GM12878 (cell line): ENCODE data around the gene ZNF507. TPM values are rescaled to one million over a fixed set of nuclear protein-coding genes. Genes with fewer than 3 reads are reported as not detected.
A peak's percentile ranks its signal among the peaks of the same experiment; 100 is the strongest.

ENCODE experiments used
- CHD2 ChIP-seq: IDR thresholded peaks from 2 replicates; pipeline ENCODE4 v1.6.1; 2011; ENCODE audit warnings: low read depth, low read length, improper control_type of control experiment, borderline replicate concordance
- MEF2A ChIP-seq: IDR thresholded peaks from 2 replicates; pipeline ENCODE4 v1.6.1; 2011; ENCODE audit warnings: low read depth, mild to moderate bottlenecking, low read length, moderate library complexity; ENCODE audit not compliant: insufficient read depth
- MEF2B ChIP-seq: fragments of 450-650 bp; IDR thresholded peaks from 2 replicates; pipeline ENCODE4 v1.6.1; 2018; ENCODE audit warnings: mild to moderate bottlenecking, moderate library complexity; ENCODE audit not compliant: partially characterized antibody, poor library complexity, severe bottlenecking
- NFXL1 ChIP-seq: fragments of 450-650 bp; IDR thresholded peaks from 2 replicates; pipeline ENCODE4 v1.6.1; 2017; ENCODE audit warnings: antibody characterized with exemption, mild to moderate bottlenecking, borderline replicate concordance
- PAX8 ChIP-seq: fragments of 450-650 bp; IDR thresholded peaks from 2 replicates; pipeline ENCODE4 v1.6.1; 2017; ENCODE audit warnings: mild to moderate bottlenecking, moderate library complexity
- RAD51 ChIP-seq: fragments of 450-650 bp; IDR thresholded peaks from 2 replicates; pipeline ENCODE4 v1.6.1; 2016; ENCODE audit warnings: moderate library complexity, mild to moderate bottlenecking, inconsistent platforms
- SIX5 ChIP-seq: IDR thresholded peaks from 2 replicates; pipeline ENCODE4 v1.6.1; 2011; ENCODE audit warnings: mild to moderate bottlenecking, low read depth, low read length, moderate library complexity; ENCODE audit not compliant: severe bottlenecking
- SPI1 ChIP-seq: IDR thresholded peaks from 2 replicates; pipeline ENCODE4 v1.6.1; 2011; ENCODE audit warnings: low read depth, mild to moderate bottlenecking, low read length, moderate library complexity, borderline replicate concordance; ENCODE audit not compliant: insufficient read depth
- STAT1 ChIP-seq: fragments of 450-650 bp; conservative IDR thresholded peaks from 2 replicates; pipeline ENCODE4 v1.6.1; 2014; ENCODE audit warnings: antibody characterized with exemption, mild to moderate bottlenecking
- TAF1 ChIP-seq: IDR thresholded peaks from 2 replicates; pipeline ENCODE4 v1.6.1; 2011; ENCODE audit warnings: mild to moderate bottlenecking, low read depth, low read length, borderline replicate concordance
- YY1 ChIP-seq: IDR thresholded peaks from 2 replicates; pipeline ENCODE4 v1.6.1; 2011; ENCODE audit warnings: low read depth, mild to moderate bottlenecking, low read length
- ZBED1 ChIP-seq: IDR thresholded peaks from 2 replicates; pipeline ENCODE4 v1.6.1; 2016; ENCODE audit warnings: borderline replicate concordance
- ZNF622 ChIP-seq: fragments of 450-650 bp; IDR thresholded peaks from 2 replicates; pipeline ENCODE4 v1.6.1; 2017; ENCODE audit warnings: mild to moderate bottlenecking, inconsistent platforms
- polyA plus RNA-seq, 11 experiments: library from polyadenylated mRNA; depleted of rRNA in 4 of 11; unstranded in 6 of 11; stranded (reverse) in 5 of 11; fragments of >200 nt; fragmentation: Nextera tagmentation in 4 of 11; fragmentation: Illumina TruSeq in 1 of 11; extraction: Ambion mirVana in 4 of 11; extraction: Trizol in 1 of 11; gene quantifications; 1 replicate in 1 of 11; 2 replicates in 10 of 11; pipeline versions ENCODE4 v1.2.1 to v1.2.3, GENCODE V29; 2011 to 2016; ENCODE audit warnings: inconsistent platforms in 2 of 11, missing spikeins in 2 of 11, low read depth in 1 of 11
- total RNA-seq, 4 experiments: library from RNA; depleted of rRNA in 3 of 4; stranded (reverse); fragments of >200 nt in 3 of 4; fragmentation: Illumina TruSeq in 1 of 4; extraction: Trizol in 1 of 4; gene quantifications; 2 replicates each; pipeline versions ENCODE4 v1.2.1 to v1.2.3, GENCODE V29; 2013 to 2021
- TF ChIP-seq, protein P1 (sequence below): IDR thresholded peaks from 2 replicates; pipeline ENCODE4 v1.6.1; 2011; ENCODE audit warnings: low read depth, mild to moderate bottlenecking, low read length, moderate library complexity, borderline replicate concordance; ENCODE audit errors: extremely low read depth
- TF ChIP-seq, protein P2 (sequence below), 3 experiments: IDR thresholded peaks in 2 of 3; conservative IDR thresholded peaks in 1 of 3; 2 replicates each; pipeline ENCODE4 v1.5.1; 2011; ENCODE audit warnings: low read depth in 3 of 3, low read length in 3 of 3, mild to moderate bottlenecking in 3 of 3, control low read depth in 2 of 3, moderate library complexity in 2 of 3, inconsistent platforms in 1 of 3, mixed read lengths in 1 of 3; ENCODE audit not compliant: control insufficient read depth in 2 of 3, insufficient read depth in 1 of 3; ENCODE audit errors: extremely low read depth in 1 of 3
- TF ChIP-seq, protein P3 (sequence below): fragments of 150-350 bp; IDR thresholded peaks from 2 replicates; pipeline ENCODE4 v1.6.1; 2016; ENCODE audit warnings: low read depth, low read length
- TF ChIP-seq, protein P4 (sequence below): fragments of 450-650 bp; IDR thresholded peaks from 2 replicates; pipeline ENCODE4 v1.6.1; 2018; ENCODE audit warnings: borderline replicate concordance, mild to moderate bottlenecking; ENCODE audit not compliant: partially characterized antibody
- TF ChIP-seq, protein P5 (sequence below): fragments of 450-650 bp; IDR thresholded peaks from 2 replicates; pipeline ENCODE4 v1.6.1; 2017; ENCODE audit warnings: low read depth, mild to moderate bottlenecking, moderate library complexity

ZNF507 gene
- total and polyA plus RNA-seq, 10 of the 15 experiments (the other 5 are each of a cell fraction or from before 2014, with no cell fraction given), result 2.3 to 18.4 (median 10.1) TPM

DNA sequence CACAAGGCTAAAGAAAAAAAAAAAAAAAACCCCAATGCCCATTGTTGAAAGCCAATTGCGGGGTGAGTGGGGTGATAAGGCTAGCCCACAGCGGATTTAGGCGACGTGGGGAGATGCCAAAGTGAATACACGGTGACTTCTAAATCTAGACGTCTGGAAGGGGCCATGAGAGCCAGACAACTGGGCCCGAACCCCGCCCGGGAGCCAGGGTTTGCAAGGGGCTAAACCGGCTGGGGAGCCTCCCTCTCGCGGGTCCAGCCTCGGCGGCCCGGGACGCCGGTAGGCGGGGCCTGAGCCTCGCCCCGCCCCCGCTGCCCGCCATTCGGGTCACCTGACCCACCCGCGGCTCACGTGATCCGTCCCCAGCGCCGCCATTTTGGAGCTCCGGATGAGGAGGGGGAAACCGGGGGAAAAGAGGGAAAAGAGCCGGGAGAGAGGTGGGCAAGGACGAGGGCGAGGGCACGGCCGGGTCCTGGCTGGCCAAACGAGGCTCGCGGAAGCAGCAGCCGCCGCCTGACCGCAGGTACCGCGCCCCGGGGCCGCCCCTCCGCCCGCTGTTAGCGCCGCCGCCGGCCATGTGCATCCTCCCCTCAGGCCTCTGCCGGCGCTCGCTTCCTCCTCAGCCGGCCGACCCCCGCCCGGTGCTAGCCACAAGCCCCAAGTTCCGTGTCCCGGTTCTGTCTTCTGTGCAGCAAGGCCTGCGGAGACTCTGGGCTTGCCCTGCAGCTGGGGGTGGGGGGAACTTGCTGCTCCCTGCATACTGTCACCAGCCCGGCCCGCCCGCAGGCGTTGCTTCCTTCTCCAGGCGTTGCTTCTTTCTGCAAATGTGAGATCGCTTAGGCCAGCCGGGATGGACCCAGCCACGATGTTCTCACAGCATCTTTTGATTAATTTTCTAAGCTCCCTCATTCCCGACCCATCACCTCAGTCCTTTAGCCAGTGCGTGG is at the start of gene ZNF507 (continued):
- TF ChIP-seq CHD2, result no peak
- peak; percentile 65; the same call in 1 of the 2 replicates for TF ChIP-seq TAF1
- TF ChIP-seq SIX5, result no peak
- TF ChIP-seq, protein P1, sequence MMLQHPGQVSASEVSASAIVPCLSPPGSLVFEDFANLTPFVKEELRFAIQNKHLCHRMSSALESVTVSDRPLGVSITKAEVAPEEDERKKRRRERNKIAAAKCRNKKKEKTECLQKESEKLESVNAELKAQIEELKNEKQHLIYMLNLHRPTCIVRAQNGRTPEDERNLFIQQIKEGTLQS, result peak; percentile 96
- TF ChIP-seq, protein P2, sequence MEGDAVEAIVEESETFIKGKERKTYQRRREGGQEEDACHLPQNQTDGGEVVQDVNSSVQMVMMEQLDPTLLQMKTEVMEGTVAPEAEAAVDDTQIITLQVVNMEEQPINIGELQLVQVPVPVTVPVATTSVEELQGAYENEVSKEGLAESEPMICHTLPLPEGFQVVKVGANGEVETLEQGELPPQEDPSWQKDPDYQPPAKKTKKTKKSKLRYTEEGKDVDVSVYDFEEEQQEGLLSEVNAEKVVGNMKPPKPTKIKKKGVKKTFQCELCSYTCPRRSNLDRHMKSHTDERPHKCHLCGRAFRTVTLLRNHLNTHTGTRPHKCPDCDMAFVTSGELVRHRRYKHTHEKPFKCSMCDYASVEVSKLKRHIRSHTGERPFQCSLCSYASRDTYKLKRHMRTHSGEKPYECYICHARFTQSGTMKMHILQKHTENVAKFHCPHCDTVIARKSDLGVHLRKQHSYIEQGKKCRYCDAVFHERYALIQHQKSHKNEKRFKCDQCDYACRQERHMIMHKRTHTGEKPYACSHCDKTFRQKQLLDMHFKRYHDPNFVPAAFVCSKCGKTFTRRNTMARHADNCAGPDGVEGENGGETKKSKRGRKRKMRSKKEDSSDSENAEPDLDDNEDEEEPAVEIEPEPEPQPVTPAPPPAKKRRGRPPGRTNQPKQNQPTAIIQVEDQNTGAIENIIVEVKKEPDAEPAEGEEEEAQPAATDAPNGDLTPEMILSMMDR (IDR thresholded peaks at IDR 0.05 in 2 of 3, conservative IDR thresholded peaks at IDR 0.05 in 1 of 3; ENCODE audit: control insufficient read depth in 2 of 3, extremely low read depth in 1 of 3, insufficient read depth in 1 of 3, low read depth in 3 of 3, low read length in 3 of 3), result 0 out of 6 replicates have a peak, but pooled peaks of 1 of the 3 experiments have one; percentile 6
- TF ChIP-seq RAD51, result peak; percentile 99
- TF ChIP-seq ZBED1, result no peak
- peak; percentile 97 for TF ChIP-seq YY1
- TF ChIP-seq ZNF622, result no peak
- 0 out of 2 replicates have a peak, but pooled peaks have one; percentile 15 for TF ChIP-seq SPI1
- TF ChIP-seq STAT1, result 0 out of 2 replicates have a peak, but pooled peaks have one; percentile 19
- no peak for TF ChIP-seq MEF2A
- no peak for TF ChIP-seq NFXL1
- TF ChIP-seq, protein P3, sequence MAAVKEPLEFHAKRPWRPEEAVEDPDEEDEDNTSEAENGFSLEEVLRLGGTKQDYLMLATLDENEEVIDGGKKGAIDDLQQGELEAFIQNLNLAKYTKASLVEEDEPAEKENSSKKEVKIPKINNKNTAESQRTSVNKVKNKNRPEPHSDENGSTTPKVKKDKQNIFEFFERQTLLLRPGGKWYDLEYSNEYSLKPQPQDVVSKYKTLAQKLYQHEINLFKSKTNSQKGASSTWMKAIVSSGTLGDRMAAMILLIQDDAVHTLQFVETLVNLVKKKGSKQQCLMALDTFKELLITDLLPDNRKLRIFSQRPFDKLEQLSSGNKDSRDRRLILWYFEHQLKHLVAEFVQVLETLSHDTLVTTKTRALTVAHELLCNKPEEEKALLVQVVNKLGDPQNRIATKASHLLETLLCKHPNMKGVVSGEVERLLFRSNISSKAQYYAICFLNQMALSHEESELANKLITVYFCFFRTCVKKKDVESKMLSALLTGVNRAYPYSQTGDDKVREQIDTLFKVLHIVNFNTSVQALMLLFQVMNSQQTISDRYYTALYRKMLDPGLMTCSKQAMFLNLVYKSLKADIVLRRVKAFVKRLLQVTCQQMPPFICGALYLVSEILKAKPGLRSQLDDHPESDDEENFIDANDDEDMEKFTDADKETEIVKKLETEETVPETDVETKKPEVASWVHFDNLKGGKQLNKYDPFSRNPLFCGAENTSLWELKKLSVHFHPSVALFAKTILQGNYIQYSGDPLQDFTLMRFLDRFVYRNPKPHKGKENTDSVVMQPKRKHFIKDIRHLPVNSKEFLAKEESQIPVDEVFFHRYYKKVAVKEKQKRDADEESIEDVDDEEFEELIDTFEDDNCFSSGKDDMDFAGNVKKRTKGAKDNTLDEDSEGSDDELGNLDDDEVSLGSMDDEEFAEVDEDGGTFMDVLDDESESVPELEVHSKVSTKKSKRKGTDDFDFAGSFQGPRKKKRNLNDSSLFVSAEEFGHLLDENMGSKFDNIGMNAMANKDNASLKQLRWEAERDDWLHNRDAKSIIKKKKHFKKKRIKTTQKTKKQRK, result no peak
- TF ChIP-seq PAX8, result no peak
- TF ChIP-seq, protein P4, sequence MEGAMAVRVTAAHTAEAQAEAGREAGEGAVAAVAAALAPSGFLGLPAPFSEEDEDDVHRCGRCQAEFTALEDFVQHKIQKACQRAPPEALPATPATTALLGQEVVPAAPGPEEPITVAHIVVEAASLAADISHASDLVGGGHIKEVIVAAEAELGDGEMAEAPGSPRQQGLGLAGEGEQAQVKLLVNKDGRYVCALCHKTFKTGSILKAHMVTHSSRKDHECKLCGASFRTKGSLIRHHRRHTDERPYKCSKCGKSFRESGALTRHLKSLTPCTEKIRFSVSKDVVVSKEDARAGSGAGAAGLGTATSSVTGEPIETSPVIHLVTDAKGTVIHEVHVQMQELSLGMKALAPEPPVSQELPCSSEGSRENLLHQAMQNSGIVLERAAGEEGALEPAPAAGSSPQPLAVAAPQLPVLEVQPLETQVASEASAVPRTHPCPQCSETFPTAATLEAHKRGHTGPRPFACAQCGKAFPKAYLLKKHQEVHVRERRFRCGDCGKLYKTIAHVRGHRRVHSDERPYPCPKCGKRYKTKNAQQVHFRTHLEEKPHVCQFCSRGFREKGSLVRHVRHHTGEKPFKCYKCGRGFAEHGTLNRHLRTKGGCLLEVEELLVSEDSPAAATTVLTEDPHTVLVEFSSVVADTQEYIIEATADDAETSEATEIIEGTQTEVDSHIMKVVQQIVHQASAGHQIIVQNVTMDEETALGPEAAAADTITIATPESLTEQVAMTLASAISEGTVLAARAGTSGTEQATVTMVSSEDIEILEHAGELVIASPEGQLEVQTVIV, result no peak
- peak; percentile 29 for TF ChIP-seq MEF2B
- TF ChIP-seq, protein P5, sequence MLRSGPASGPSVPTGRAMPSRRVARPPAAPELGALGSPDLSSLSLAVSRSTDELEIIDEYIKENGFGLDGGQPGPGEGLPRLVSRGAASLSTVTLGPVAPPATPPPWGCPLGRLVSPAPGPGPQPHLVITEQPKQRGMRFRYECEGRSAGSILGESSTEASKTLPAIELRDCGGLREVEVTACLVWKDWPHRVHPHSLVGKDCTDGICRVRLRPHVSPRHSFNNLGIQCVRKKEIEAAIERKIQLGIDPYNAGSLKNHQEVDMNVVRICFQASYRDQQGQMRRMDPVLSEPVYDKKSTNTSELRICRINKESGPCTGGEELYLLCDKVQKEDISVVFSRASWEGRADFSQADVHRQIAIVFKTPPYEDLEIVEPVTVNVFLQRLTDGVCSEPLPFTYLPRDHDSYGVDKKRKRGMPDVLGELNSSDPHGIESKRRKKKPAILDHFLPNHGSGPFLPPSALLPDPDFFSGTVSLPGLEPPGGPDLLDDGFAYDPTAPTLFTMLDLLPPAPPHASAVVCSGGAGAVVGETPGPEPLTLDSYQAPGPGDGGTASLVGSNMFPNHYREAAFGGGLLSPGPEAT, result peak; percentile 93
